Endothelial cell of umbilical vein (primary cell): Measurements from ENCODE around the gene MRPS21.

Source experiments
- CTCF ChIP-seq, 2 donors: IDR thresholded peaks; 1 replicate in 1 of 2; 2 replicates in 1 of 2; pipeline ENCODE4 v1.5.1; 2011; ENCODE audit warnings: low read length in 2 of 2, mild to moderate bottlenecking in 2 of 2, moderate library complexity in 2 of 2, control low read depth in 1 of 2, inconsistent platforms in 1 of 2, low read depth in 1 of 2; ENCODE audit not compliant: insufficient read depth in 1 of 2; ENCODE audit errors: extremely low read depth in 1 of 2
- JUN ChIP-seq: IDR thresholded peaks from 2 replicates; pipeline ENCODE4 v1.6.1; 2011; ENCODE audit warnings: borderline replicate concordance, low read depth; ENCODE audit not compliant: insufficient read length, insufficient read depth
- MAX ChIP-seq: IDR thresholded peaks from 2 replicates; pipeline ENCODE4 v1.6.1; 2011; ENCODE audit not compliant: insufficient read depth, insufficient read length
- POLR2AphosphoS5 ChIP-seq: IDR thresholded peaks from 2 replicates; pipeline ENCODE4 v1.6.1; 2012; ENCODE audit warnings: low read depth, mild to moderate bottlenecking, control low read depth, low read length, moderate library complexity; ENCODE audit not compliant: insufficient read depth

- TF ChIP-seq JUN (no peak), CTCF (IDR thresholded peaks at IDR 0.05; ENCODE audit: extremely low read depth in 1 of 2, insufficient read depth in 1 of 2, low read depth in 1 of 2, low read length in 2 of 2) (no peak), POLR2AphosphoS5 (no peak), MAX (no peak)
Observed at GRCh38 chr1:150256554-150257341, 36.9 kb upstream of the MRPS21 start.
